ENCODE data around the gene KCNIP2. TPM values are rescaled to one million over a fixed set of nuclear protein-coding genes. Genes with fewer than 3 reads are reported as not detected.

Gene KCNIP2
- total RNA-seq, 2 experiments from 2014 or later = 4.3 to 7.3 TPM

- no peak overlapping the region for H3K27ac ChIP-seq (ENCODE audit: low read depth, low read length, poor library complexity, severe bottlenecking)
- intact Hi-C loops (cut with micrococcal nuclease; ENCODE audit: unreplicated experiment) = no loop called here
- ChIA-PET POLR2A (interaction anchor here (0.6 to 1.1 kb wide), 4 partner anchors 17 to 139 kb away, joined by 3 to 6 read pairs (median 4); no protein-coding TSS in a partner anchor), CTCF (ENCODE audit: unreplicated experiment) (interaction anchor here (1.0 kb wide), 1 partner anchor 21 kb away, joined by 3 read pairs; no protein-coding TSS in a partner anchor)
- H3K4me1 ChIP-seq (ENCODE audit: insufficient read depth, low read length, poor library complexity, severe bottlenecking) = peaks cover 9% of the 10 kb centered on the region
- H3K36me3 ChIP-seq (ENCODE audit: insufficient read depth, low read length) = 0 out of 2 replicates have a peak, but pooled peaks cover 14% of the 10 kb centered on the region
- no peak overlapping the region for H2AFZ ChIP-seq (ENCODE audit: low read length)
- H3K4me2 ChIP-seq (ENCODE audit: low read length) = no peak overlapping the region
- no peak for TF ChIP-seq EZH2phosphoT487 (IDR thresholded peaks at IDR 0.05; ENCODE audit: borderline replicate concordance, low read depth, low read length)
- TF ChIP-seq CTCF (conservative IDR thresholded peaks at IDR 0.05; ENCODE audit: low read length) = no peak
- H3K9me2 ChIP-seq (ENCODE audit: insufficient read depth, low read length) = no peaks in the 10 kb centered on the region
- H4K20me1 ChIP-seq (ENCODE audit: insufficient read depth, low read length) = no peaks in the 10 kb centered on the region
- no peak overlapping the region for H3K4me3 ChIP-seq (ENCODE audit: low read depth, low read length, poor library complexity, severe bottlenecking)
- no TSS peak for BruUV-seq (replicated peaks)
- no peaks in the 10 kb centered on the region for H3K79me2 ChIP-seq (ENCODE audit: insufficient read depth, low read depth, low read length)
- peaks cover 7% of the 10 kb centered on the region; the same call in 1 of the 2 replicates for H3K9me3 ChIP-seq (ENCODE audit: low read length)
- DNase-seq (ENCODE audit: low spot score) = no peak
Observed at GRCh38 chr10:101858723-101859500, 15.3 kb upstream of the KCNIP2 start.

GRCh38 chr10:101857802-101858476 is 14.3 kb upstream of the KCNIP2 start:
- BruUV-seq (replicated peaks) = no TSS peak
- ChIA-PET POLR2A (interaction anchor here (0.6 to 1.1 kb wide), 3 partner anchors 16 to 140 kb away, joined by 3 to 6 read pairs (median 3); no protein-coding TSS in a partner anchor), CTCF (ENCODE audit: unreplicated experiment) (interaction anchor here (1.0 kb wide), 1 partner anchor 22 kb away, joined by 3 read pairs; no protein-coding TSS in a partner anchor)
- Histone ChIP-seq H3K4me1 (ENCODE audit: insufficient read depth, low read length, poor library complexity, severe bottlenecking) (peaks cover 9% of the 10 kb centered on the region), H3K9me2 (ENCODE audit: insufficient read depth, low read length) (no peaks in the 10 kb centered on the region), H3K4me2 (ENCODE audit: low read length) (no peak overlapping the region), H3K27ac (ENCODE audit: low read depth, low read length, poor library complexity, severe bottlenecking) (no peak overlapping the region), H3K9me3 (ENCODE audit: low read length) (peaks cover 7% of the 10 kb centered on the region; the same call in 1 of the 2 replicates), H3K4me3 (ENCODE audit: low read depth, low read length, poor library complexity, severe bottlenecking) (no peak overlapping the region), H4K20me1 (ENCODE audit: insufficient read depth, low read length) (no peaks in the 10 kb centered on the region), H3K79me2 (ENCODE audit: insufficient read depth, low read depth, low read length) (no peaks in the 10 kb centered on the region), H3K36me3 (ENCODE audit: insufficient read depth, low read length) (0 out of 2 replicates have a peak, but pooled peaks cover 14% of the 10 kb centered on the region), H2AFZ (ENCODE audit: low read length) (no peak overlapping the region)
- TF ChIP-seq EZH2phosphoT487 (IDR thresholded peaks at IDR 0.05; ENCODE audit: borderline replicate concordance, low read depth, low read length) (no peak), CTCF (conservative IDR thresholded peaks at IDR 0.05; ENCODE audit: low read length) (no peak)
- intact Hi-C loops (cut with micrococcal nuclease; ENCODE audit: unreplicated experiment) = no loop called here
- DNase-seq (ENCODE audit: low spot score) = no peak
